ENCODE data around the gene CACTIN.
"Not testable (repeated sequence)": the region's sequence is repeated elsewhere in the genome, so short reads cannot be mapped to it uniquely, and the experiment has no call there.

The CACTIN gene

DNA sequence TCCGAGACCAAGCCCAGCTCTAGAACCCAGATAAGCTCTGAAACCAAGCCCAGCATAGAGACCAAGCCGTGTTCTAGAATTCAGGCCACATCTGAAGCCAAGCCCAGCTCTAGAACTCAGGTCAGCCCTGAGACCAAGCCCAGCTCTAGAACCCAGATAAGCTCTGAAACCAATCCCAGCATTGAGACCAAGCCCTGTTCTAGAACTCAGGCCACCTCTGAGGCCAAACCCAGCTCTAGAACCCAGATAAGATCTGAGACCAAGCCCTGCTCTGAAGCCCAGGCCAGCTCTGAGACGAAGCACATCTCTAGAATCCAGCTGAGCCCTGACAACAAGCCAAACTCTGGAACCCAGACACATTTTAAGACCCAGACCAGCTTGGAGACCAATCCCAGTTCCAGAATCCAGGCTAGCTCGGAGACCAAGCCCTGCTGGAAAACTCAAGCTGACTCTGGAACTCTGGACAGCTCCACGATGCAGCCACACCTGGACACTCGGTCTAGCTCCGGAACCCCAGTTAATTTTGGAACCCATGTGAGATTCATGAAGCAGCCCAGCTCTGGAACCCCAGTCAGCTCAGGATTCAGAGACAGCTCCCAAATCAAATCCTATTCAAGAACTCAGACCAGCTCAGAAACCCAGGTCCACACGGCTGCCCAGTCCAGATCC lies 35.5 kb downstream of the CACTIN start:
- in situ Hi-C loops (cut with MboI; ENCODE audit: low sequenced_read_pairs): no loop called here

DNA sequence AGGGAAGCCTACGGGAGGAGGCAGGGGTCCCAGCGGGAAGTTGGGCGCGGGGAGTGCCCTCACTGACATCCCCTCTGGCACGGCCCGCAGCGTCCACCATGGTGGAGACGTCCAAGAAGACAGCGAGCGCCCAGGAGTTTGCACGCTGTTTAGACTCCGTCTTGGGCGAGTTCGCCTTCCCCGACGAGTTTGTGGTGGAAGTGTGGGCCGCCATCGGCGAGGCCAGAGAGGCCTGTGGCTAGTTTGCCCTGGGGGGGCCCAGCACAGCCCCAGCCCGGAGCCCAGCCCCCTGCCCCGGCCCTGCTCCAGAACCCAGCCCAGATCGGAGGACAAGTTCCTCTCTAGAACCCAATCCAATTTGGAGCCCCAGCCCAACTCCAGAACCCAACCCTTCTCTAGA lies 36.6 kb downstream of the CACTIN start:
- in situ Hi-C loops (cut with MboI; ENCODE audit: low sequenced_read_pairs): no loop called here

GRCh38 chr19:3589439-3589838 lies 37.2 kb downstream of the CACTIN start:
- in situ Hi-C loops (cut with MboI; ENCODE audit: low sequenced_read_pairs): no loop called here

GRCh38 chr19:3586707-3587346 lies 39.8 kb downstream of the CACTIN start:
- in situ Hi-C loops (cut with MboI; ENCODE audit: low sequenced_read_pairs): no loop called here

DNA sequence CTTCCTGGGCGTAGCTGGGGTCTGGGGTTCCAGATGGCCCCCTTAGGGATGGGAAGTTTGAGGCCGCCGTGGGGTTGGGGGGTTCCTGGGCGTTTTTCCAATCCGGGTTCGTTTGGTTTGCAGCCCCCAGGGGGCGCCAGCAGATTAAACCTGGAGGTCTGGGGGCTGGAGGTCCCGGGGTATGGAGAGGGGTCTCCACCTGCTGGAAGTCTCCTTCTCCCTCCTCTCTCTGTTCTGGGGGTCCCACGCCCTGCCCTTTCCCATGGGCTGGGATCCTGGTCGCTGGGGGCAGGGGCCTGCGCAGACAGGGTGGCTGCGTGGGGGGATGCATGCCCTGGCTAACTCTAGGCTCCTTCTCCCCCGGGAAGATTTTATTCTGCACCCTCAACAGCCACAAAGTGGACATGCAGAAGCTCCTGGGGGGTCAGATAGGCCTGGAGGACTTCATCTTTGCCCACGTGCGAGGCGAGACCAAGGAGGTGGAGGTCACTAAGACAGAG lies 40.4 kb downstream of the CACTIN start:
- in situ Hi-C loops (cut with MboI; ENCODE audit: low sequenced_read_pairs): no loop called here

- in situ Hi-C loops (cut with MboI; ENCODE audit: low sequenced_read_pairs): no loop called here
These were observed 41.1 kb downstream of the CACTIN start, which contains the start of gene GIPC3 for GRCh38 chr19:3585301-3586126. Gene GIPC3, plus strand, starts transcription at chr19:3585478. Its CDS starts 120 bp downstream, at chr19:3585598.

GRCh38 chr19:3584036-3584802 lies 42.4 kb downstream of the CACTIN start:
- in situ Hi-C loops (cut with MboI; ENCODE audit: low sequenced_read_pairs): not testable (repeated sequence)

DNA sequence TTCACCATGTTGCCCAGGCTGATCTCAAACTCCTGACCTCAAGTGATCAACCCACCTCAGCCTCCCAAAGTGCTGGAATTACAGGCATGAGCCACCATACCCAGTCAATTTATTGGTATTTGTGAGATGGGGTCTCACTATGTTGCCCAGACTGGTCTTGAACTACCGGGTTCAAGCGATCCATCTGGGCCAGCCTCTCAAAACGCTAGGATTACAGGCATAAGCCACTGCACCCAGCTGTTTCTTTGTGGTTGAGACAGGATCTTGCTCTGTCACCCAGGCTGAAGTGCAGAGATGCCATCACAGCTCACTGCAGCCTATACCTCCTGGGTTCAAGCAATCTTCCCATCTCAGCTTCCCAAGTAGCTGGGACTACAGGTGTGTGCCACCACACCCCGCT lies 44.8 kb downstream of the CACTIN start:
- in situ Hi-C loops (cut with MboI; ENCODE audit: low sequenced_read_pairs): not testable (repeated sequence)

DNA sequence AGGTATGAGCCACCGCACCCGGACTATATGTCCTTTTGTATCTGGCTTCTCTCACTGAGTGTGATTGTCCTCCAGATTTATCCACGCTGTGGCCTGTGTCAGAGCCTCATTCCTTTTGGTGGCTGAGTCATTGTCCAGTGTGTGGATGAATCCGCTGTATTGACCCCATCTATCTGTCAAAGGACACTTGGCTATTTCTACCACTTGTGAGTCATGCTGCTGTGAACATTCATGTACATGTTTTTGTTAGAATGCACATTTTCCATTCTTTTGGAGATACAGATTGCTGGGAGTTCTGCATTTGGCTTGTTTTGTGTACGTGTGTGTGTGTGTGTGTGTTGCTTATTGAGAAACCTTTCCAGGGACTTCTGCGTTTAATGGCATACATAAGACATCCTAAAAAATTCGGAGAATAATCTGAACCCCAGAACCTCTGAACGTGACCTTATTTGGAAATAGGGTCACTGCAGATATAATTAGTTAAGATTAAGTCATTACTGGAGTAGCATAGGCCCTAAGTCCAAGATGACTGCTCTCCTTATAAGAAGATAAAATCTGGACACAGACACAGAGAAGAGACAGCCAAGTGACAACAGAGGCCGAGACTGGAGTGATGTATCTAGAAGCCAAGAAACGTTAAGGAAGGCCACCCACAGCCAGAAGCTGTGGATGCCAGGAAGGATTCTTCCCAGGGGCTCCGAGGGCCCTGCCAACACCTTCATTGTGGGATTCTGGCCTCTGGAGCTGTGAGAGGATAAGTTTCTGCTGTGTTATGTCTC lies 46.2 kb downstream of the CACTIN start:
- in situ Hi-C loops (cut with MboI; ENCODE audit: low sequenced_read_pairs): no loop called here

DNA sequence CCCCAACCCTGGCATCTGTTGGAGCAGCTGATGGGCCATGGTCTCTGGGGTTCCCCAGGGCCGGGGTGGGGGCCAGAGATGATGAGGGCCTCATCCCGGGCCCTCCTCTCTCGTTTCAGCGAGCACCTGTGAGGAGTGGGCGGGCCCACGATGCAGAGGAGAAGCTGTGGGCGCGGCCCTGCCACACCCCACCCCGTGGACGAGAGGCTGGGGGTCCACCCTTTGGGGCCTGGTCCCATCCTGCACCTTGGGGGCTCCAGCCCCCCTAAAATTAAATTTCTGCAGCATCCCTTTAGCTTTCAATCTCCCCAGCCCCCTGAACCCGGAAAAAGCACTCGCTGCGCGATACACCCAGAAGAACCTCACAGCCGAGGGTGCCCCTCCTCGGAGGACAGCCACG lies 48.2 kb downstream of the CACTIN start:
- in situ Hi-C loops (cut with MboI; ENCODE audit: low sequenced_read_pairs): no loop called here

- in situ Hi-C loops (cut with MboI; ENCODE audit: low sequenced_read_pairs): no loop called here
These were observed 48.8 kb downstream of the CACTIN start for GRCh38 chr19:3577723-3578344.

- in situ Hi-C loops (cut with MboI; ENCODE audit: low sequenced_read_pairs): no loop called here
These were observed 49.7 kb downstream of the CACTIN start for GRCh38 chr19:3576696-3577443.

DNA sequence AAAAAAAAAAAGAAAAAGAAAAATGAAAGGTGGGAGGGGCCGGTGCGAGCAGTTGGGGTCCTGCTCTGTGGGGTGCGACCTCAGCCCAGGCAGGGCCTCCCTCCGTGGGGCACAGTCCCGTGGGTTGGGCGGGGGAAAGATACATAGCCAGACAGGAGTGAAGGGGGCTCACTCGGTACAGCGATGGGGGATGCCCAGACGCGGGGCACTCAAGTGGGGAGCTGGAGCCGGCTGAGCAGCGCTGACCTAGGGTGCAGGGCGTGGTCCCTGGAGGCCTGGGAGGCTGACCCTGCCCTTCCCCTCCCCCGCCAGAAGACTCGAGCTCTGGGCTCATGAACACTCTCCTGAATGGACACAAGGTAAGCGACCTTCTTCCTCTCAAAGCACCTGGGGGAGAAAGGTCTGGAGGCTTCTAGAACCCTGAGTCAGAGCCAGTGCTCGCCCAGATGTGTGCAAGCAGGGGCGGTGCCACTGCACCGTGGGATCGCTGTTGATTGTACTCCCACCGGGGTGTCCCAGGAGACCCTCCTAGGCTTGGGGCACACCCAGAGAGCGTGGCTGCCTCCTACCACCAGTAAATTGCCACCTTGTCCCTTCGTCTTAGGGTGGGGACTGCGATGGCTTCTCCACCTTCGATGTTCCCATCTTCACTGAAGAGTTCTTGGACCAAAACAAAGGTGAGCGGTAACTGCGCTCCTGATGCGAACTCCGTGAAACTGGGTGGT lies 50.5 kb downstream of the CACTIN start:
- in situ Hi-C loops (cut with MboI; ENCODE audit: low sequenced_read_pairs): no loop called here

GRCh38 chr19:3575260-3575741 lies 51.3 kb downstream of the CACTIN start:
- in situ Hi-C loops (cut with MboI; ENCODE audit: low sequenced_read_pairs): no loop called here

- in situ Hi-C loops (cut with MboI; ENCODE audit: low sequenced_read_pairs): no loop called here
These were observed 52.5 kb downstream of the CACTIN start for GRCh38 chr19:3573858-3574637.

DNA sequence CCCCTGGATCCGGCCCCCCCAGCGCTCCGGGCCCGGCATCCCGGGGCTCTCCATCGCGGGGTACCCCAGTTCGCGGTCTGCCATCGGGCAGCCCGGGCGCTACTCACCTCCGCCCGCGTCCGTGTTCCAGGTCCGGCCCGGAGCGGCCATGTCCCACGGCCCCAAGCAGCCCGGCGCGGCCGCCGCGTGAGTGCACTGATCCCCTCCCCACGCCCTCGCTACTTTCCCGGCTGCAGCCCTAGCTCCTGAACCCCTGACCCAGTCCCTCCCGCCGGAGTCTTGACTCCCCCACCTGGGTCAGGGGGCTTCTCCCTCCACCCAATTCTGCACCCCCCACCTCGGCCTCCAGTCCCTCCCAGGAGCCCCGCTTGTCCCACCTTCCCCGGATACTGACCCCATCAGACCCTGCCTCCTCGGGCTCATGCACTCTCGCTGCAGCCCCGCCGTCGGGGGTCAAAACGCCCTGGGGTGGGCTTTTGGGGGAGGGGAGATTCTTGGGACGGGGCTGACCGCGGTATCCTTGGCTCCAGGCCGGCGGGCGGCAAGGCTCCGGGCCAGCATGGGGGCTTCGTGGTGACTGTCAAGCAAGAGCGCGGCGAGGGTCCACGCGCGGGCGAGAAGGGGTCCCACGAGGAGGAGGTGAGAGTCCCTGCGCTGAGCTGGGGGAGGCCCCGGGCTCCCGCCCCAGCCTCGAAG lies 53.3 kb downstream of the CACTIN start:
- in situ Hi-C loops (cut with MboI; ENCODE audit: low sequenced_read_pairs): no loop called here

GRCh38 chr19:3572855-3573161 lies 53.8 kb downstream of the CACTIN start, which contains the start of gene HMG20B:
Gene HMG20B, plus strand, starts transcription at chr19:3572944. Its CDS starts 366 bp downstream, at chr19:3573310.
- in situ Hi-C loops (cut with MboI; ENCODE audit: low sequenced_read_pairs): no loop called here

Measured in HL-60/S4 treated with phorbol 12-myristate 13-acetate at 8.2 ng/mL for 4 days and 3 days (cell line).